Endodermal cell (in vitro differentiated cells): ENCODE results near the gene SEPSECS. TPM values are rescaled to one million over a fixed set of nuclear protein-coding genes. Genes with fewer than 3 reads are reported as not detected.
"Not testable (repeated sequence)": the region's sequence is repeated elsewhere in the genome, so short reads cannot be mapped to it uniquely, and the experiment has no call there.

Experiments
- DNase-seq: peaks from one replicate; pipeline ENCODE4 v3.0.0-alpha.2; 2017
- H3K27ac ChIP-seq: 2 replicates; pipeline ENCODE4 v1.5.1; 2013; ENCODE audit warnings: mild to moderate bottlenecking, low read depth, low read length, moderate library complexity
- H3K27me3 ChIP-seq: 2 replicates; pipeline ENCODE4 v1.6.1; 2013; ENCODE audit warnings: mild to moderate bottlenecking, low read length, moderate library complexity; ENCODE audit not compliant: insufficient read depth, control insufficient read depth, poor library complexity, severe bottlenecking
- H3K36me3 ChIP-seq: 2 replicates; pipeline ENCODE4 v1.7.0; 2013; ENCODE audit warnings: mild to moderate bottlenecking, low read length, moderate library complexity; ENCODE audit not compliant: control insufficient read depth, insufficient read depth
- H3K4me1 ChIP-seq: one replicate; pipeline ENCODE4 v1.7.0; 2013; ENCODE audit warnings: low read length; ENCODE audit not compliant: control insufficient read depth, insufficient read depth
- H3K4me3 ChIP-seq: 2 replicates; pipeline ENCODE4 v1.5.1; 2013; ENCODE audit warnings: mild to moderate bottlenecking, low read length, moderate library complexity
- H3K9ac ChIP-seq: 2 replicates; pipeline ENCODE4 v1.6.1; 2013; ENCODE audit warnings: mild to moderate bottlenecking, low read length, moderate library complexity; ENCODE audit not compliant: poor library complexity, severe bottlenecking; ENCODE audit errors: extremely low read depth
- H3K9me3 ChIP-seq: 2 replicates; pipeline ENCODE4 v1.6.1; 2013; ENCODE audit warnings: mild to moderate bottlenecking, low read length, moderate library complexity; ENCODE audit not compliant: control insufficient read depth
- H3K27ac Mint-ChIP-seq: 2 replicates; pipeline ENCODE4 v1.8.0; 2020; ENCODE audit warnings: mixed read lengths
- H3K27me3 Mint-ChIP-seq: 2 replicates; pipeline ENCODE4 v1.8.0; 2021; ENCODE audit warnings: mild to moderate bottlenecking, mixed read lengths; ENCODE audit not compliant: insufficient read depth
- H3K36me3 Mint-ChIP-seq: 2 replicates; pipeline ENCODE4 v1.8.0; 2020; ENCODE audit warnings: low read depth, mixed read lengths
- H3K4me1 Mint-ChIP-seq: 2 replicates; pipeline ENCODE4 v1.8.0; 2020; ENCODE audit warnings: mixed read lengths
- H3K4me3 Mint-ChIP-seq: 2 replicates; pipeline ENCODE4 v1.8.0; 2020; ENCODE audit warnings: mild to moderate bottlenecking, moderate library complexity, mixed read lengths
- H3K9me3 Mint-ChIP-seq: 2 replicates; pipeline ENCODE4 v1.8.0; 2020; ENCODE audit warnings: mild to moderate bottlenecking, mixed read lengths
- WGBS, 2 experiments: methylation state at CpG; one replicate each; pipeline versions ENCODE4 v1.1.5 to v1.1.7; 2013; ENCODE audit warnings: missing lambda C conversion rate in 2 of 2, mixed read lengths in 1 of 2; ENCODE audit not compliant: insufficient coverage in 1 of 2, insufficient read length in 1 of 2; 5-methylcytosine and 5-hydroxymethylcytosine counted together
- total RNA-seq, 2 donors: library from RNA; stranded (reverse); fragmentation: NEBNext Ultra II Directional in 1 of 2; extraction: Animal tissue kit (Norgen Biotek cat#: 25700) in 1 of 2; gene quantifications; 2 replicates in 1 of 2; 3 replicates in 1 of 2; pipeline ENCODE4 v1.2.1, GENCODE V29; 2021
- TF ChIP-seq, protein P1 (sequence below): fragments of 200-600 bp; sonication (generic); conservative IDR thresholded peaks from 2 replicates; pipeline ENCODE4 v1.5.0; 2021; ENCODE audit warnings: antibody characterized with exemption, mild to moderate bottlenecking

SEPSECS gene
- total RNA-seq, 2 donors from 2014 or later: 5.9 to 12.6 TPM

DNA sequence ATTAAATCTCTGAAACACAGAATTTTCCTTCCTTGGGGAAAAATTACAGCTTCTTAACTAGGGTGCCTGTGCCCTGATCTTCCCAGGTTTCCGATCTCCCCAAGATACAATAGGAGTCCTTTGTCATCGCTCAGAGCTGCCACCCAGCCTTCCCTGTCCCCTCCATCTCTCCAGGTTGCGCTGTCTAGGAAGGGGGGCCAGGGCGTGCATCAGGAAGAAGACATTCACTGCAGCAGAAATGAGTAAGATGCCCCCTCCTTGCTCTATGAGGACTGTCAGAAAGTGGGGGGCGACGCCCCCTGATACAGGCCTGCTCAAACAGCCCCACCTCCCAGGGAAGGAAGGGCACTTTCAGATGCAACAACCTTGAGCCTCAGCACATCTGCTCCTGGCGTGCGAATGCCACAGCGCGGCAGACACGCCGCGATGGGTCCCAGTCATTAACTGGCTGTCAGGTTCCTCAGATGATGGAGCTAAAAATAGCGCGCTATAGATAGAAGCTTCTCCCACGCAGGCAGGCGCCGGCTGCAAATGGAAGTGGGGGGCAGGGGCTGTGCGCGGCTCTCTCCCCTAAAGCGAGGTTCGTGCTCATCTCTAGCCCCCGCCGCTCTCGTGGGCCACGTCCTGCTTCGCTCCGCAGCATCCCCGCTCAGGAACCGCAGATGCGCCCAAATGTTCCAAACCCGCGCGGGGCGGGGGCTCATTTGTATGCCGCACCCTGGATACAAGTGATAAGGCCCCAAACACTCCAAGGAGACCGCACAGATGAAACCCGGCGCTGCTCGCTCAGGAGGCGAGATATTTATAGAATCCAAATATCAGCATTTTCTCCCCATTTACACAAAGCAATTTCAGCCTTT is 71.9 kb downstream of the SEPSECS start:
- Mint-ChIP-seq H3K9me3 (peaks cover 9% of the 10 kb centered on the region), H3K27ac (no peak overlapping the region), H3K27me3 (peaks cover 10% of the 10 kb centered on the region), H3K36me3 (no peaks in the 10 kb centered on the region), H3K4me3 (no peak overlapping the region), H3K4me1 (peaks cover 14% of the 10 kb centered on the region)
- no peak overlapping the region for H3K4me3 ChIP-seq
- WGBS, 2 experiments: 94 to 98% methylated on average over 33 to 41 of the region's 41 CpGs
- H3K9ac ChIP-seq: no peak overlapping the region
- H3K27me3 ChIP-seq: no peaks in the 10 kb centered on the region
- no peak overlapping the region for H3K27ac ChIP-seq
- H3K4me1 ChIP-seq: no peaks in the 10 kb centered on the region
- TF ChIP-seq, protein P1, sequence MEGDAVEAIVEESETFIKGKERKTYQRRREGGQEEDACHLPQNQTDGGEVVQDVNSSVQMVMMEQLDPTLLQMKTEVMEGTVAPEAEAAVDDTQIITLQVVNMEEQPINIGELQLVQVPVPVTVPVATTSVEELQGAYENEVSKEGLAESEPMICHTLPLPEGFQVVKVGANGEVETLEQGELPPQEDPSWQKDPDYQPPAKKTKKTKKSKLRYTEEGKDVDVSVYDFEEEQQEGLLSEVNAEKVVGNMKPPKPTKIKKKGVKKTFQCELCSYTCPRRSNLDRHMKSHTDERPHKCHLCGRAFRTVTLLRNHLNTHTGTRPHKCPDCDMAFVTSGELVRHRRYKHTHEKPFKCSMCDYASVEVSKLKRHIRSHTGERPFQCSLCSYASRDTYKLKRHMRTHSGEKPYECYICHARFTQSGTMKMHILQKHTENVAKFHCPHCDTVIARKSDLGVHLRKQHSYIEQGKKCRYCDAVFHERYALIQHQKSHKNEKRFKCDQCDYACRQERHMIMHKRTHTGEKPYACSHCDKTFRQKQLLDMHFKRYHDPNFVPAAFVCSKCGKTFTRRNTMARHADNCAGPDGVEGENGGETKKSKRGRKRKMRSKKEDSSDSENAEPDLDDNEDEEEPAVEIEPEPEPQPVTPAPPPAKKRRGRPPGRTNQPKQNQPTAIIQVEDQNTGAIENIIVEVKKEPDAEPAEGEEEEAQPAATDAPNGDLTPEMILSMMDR: no peak
- no peaks in the 10 kb centered on the region for H3K36me3 ChIP-seq
- H3K9me3 ChIP-seq: peaks cover 7% of the 10 kb centered on the region
- no peak for DNase-seq

DNA sequence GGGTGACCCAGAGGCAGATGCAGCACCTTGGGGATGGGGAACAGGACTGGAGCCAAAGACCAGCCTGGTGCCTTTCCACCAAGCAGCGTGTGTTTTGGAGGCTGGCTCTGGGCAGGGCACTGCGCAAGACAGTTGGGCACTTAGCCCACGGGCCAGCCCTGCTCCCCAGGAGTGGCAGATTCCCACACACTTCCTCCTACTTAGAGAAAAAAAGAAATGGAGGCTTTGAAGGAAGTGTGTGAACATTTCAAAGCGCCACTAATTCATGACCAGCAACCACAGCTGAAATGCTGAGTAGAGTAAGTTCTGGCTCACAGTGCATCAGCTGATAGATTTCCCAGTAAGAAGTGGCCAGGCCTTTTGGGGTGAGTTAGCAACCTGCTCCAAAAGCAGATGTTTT is 74.6 kb downstream of the SEPSECS start:
- Histone ChIP-seq H3K4me3 (no peak overlapping the region), H3K9me3 (peaks cover 7% of the 10 kb centered on the region), H3K27me3 (no peaks in the 10 kb centered on the region), H3K36me3 (no peaks in the 10 kb centered on the region), H3K27ac (no peak overlapping the region), H3K4me1 (peaks cover 9% of the 10 kb centered on the region), H3K9ac (no peak overlapping the region)
- Mint-ChIP-seq H3K27me3 (peaks cover 10% of the 10 kb centered on the region), H3K9me3 (peaks cover 4% of the 10 kb centered on the region), H3K4me1 (peaks cover 27% of the 10 kb centered on the region), H3K36me3 (no peaks in the 10 kb centered on the region), H3K4me3 (no peak overlapping the region), H3K27ac (no peak overlapping the region)
- TF ChIP-seq, protein P1: no peak
- no peak for DNase-seq
- 95 to 100% methylated on average over 1 to 4 of the region's 4 CpGs for WGBS, 2 experiments

DNA sequence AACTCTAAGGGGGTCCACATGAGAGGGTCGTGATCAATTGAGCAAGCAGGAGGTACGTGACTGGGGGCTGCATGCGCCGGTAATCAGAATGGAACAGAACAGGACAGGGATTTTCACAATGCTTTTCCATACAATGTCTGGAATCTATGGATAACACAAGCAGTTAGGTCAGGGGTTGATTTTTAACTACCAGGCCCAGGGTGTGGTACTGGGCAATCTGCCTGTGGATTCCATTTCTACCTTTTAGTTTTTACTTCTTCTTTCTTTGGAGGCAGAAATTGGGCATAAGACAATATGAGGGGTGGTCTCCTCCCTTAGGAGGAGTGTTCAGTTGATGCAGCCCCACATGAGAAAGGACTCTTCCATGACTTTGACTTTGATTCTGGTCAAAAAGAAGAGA is 76.8 kb downstream of the SEPSECS start:
- H3K4me3 Mint-ChIP-seq, H3K27me3 Mint-ChIP-seq, H3K9me3 Mint-ChIP-seq, H3K27ac ChIP-seq, H3K36me3 ChIP-seq, H3K27ac Mint-ChIP-seq, H3K9ac ChIP-seq, H3K27me3 ChIP-seq, H3K36me3 Mint-ChIP-seq, DNase-seq, H3K4me3 ChIP-seq: not testable (repeated sequence)
- WGBS, 2 experiments: 80 to 95% methylated on average over 2 to 4 of the region's 4 CpGs
- peaks cover 32% of the 10 kb centered on the region for H3K4me1 Mint-ChIP-seq
- peaks cover 16% of the 10 kb centered on the region for H3K9me3 ChIP-seq
- H3K4me1 ChIP-seq: peaks cover 13% of the 10 kb centered on the region
